Loucy (cell line): Measurements from ENCODE around the gene NHERF1.

Source experiments
- EZH2phosphoT487 ChIP-seq: fragments of 200-600 bp; IDR thresholded peaks from 2 replicates; pipeline ENCODE4 v1.6.1; 2018; ENCODE audit warnings: antibody characterized with exemption, mild to moderate bottlenecking, moderate library complexity, borderline replicate concordance
- TF ChIP-seq, protein P1 (sequence below): fragments of 200-600 bp; sonication (generic); conservative IDR thresholded peaks from 2 replicates; pipeline ENCODE4 v1.5.1; 2014; ENCODE audit warnings: mild to moderate bottlenecking, antibody characterized with exemption, low read length

DNA sequence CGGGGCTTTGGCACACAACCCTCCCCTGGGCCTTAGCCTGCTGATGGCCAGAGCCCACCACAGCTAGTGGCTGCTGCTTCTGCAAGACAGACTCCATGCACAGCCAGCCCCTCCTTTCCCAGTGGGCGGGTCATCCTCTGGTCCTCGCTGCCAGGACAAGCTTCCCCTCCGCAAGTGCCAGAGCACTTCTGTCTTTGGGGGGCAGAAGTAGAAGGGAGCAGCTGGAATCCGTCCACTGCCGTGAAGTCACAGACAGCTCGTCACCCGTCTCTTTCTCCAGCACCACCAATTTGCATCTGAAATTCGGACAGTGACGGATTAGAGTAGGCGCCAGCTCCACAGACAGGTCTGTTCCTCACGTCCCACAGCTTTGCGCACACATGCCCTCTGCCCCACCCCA lies 59.0 kb downstream of the NHERF1 start:
- TF ChIP-seq, protein P1, sequence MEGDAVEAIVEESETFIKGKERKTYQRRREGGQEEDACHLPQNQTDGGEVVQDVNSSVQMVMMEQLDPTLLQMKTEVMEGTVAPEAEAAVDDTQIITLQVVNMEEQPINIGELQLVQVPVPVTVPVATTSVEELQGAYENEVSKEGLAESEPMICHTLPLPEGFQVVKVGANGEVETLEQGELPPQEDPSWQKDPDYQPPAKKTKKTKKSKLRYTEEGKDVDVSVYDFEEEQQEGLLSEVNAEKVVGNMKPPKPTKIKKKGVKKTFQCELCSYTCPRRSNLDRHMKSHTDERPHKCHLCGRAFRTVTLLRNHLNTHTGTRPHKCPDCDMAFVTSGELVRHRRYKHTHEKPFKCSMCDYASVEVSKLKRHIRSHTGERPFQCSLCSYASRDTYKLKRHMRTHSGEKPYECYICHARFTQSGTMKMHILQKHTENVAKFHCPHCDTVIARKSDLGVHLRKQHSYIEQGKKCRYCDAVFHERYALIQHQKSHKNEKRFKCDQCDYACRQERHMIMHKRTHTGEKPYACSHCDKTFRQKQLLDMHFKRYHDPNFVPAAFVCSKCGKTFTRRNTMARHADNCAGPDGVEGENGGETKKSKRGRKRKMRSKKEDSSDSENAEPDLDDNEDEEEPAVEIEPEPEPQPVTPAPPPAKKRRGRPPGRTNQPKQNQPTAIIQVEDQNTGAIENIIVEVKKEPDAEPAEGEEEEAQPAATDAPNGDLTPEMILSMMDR: no peak
- TF ChIP-seq EZH2phosphoT487: no peak
